Measurements from ENCODE around the gene FBXO2.

- TF ChIP-seq RBM22 (IDR thresholded peaks at IDR 0.05; ENCODE audit: low read depth, low read length, poor library complexity, severe bottlenecking) (peak; percentile 56), RFX5 (IDR thresholded peaks at IDR 0.05; ENCODE audit: low read depth, low read length) (no peak), NONO (IDR thresholded peaks at IDR 0.05; ENCODE audit: low read depth in 2 of 2, low read length in 1 of 2) (peak; percentile 73 to 75; a peak in 3 of 4 replicates), TEAD4 (IDR thresholded peaks at IDR 0.05; ENCODE audit: low read length) (no peak), TEAD4 (CRISPR knock-in tag; IDR thresholded peaks at IDR 0.05; ENCODE audit: borderline replicate concordance) (no peak)
- TF ChIP-seq, protein P1, sequence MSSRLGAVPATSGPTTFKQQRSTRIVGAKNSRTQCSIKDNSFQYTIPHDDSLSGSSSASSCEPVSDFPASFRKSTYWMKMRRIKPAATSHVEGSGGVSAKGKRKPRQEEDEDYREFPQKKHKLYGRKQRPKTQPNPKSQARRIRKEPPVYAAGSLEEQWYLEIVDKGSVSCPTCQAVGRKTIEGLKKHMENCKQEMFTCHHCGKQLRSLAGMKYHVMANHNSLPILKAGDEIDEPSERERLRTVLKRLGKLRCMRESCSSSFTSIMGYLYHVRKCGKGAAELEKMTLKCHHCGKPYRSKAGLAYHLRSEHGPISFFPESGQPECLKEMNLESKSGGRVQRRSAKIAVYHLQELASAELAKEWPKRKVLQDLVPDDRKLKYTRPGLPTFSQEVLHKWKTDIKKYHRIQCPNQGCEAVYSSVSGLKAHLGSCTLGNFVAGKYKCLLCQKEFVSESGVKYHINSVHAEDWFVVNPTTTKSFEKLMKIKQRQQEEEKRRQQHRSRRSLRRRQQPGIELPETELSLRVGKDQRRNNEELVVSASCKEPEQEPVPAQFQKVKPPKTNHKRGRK (tag; IDR thresholded peaks at IDR 0.05), result no peak
Measured at GRCh38 chr1:11681071-11681771, 27.0 kb upstream of the FBXO2 start, which contains the start of gene MAD2L2.

Data from K562 (cell line).